GM21825 (cell line): ENCODE data around the gene ENOPH1.
"Not testable (repeated sequence)": the region's sequence is repeated elsewhere in the genome, so short reads cannot be mapped to it uniquely, and the experiment has no call there.

ENCODE experiments used
- ATAC-seq: cut with Tn5 transposase; IDR thresholded peaks from one replicate; pipeline ENCODE4 v1.9.1; 2021; ENCODE audit warnings: mild to moderate bottlenecking, moderate library complexity; ENCODE audit not compliant: unreplicated experiment

ENOPH1 gene

GRCh38 chr4:82467471-82467870 is 37.1 kb downstream of the ENOPH1 start:
- no peak for ATAC-seq

GRCh38 chr4:82469791-82470345 is 39.5 kb downstream of the ENOPH1 start:
- ATAC-seq: no peak

- ATAC-seq: not testable (repeated sequence)
Observed at GRCh38 chr4:82473080-82473479, 42.7 kb downstream of the ENOPH1 start.

- ATAC-seq: no peak
Observed at GRCh38 chr4:82473621-82474164, 43.3 kb downstream of the ENOPH1 start.

DNA sequence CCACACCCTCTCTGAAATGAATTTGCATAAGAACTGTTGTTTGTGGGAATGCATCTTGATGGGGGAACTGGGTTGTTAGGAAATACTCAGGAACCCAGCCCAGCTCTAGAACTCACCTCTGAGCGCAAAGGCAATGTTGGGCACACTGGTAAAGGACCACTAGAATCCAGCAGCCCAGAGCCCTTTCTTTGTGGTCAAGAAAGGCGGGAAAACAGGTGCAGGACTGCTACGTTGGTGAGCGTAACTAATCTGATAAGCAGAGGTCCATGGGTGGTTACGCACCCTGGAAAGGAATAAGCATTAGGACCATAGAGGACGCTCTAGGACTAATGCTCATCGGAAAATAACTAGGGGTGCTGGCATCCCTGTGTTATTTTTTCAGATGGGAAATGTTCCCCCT is 45.5 kb downstream of the ENOPH1 start:
- not testable (repeated sequence) for ATAC-seq

- ATAC-seq: not testable (repeated sequence)
Observed at GRCh38 chr4:82477469-82477868, 47.1 kb downstream of the ENOPH1 start.

GRCh38 chr4:82479562-82479961 is 49.2 kb downstream of the ENOPH1 start:
- no peak for ATAC-seq

- ATAC-seq: no peak
Observed at GRCh38 chr4:82480771-82481505, 50.5 kb downstream of the ENOPH1 start.

GRCh38 chr4:82481506-82481840 is 51.1 kb downstream of the ENOPH1 start:
- no peak for ATAC-seq

DNA sequence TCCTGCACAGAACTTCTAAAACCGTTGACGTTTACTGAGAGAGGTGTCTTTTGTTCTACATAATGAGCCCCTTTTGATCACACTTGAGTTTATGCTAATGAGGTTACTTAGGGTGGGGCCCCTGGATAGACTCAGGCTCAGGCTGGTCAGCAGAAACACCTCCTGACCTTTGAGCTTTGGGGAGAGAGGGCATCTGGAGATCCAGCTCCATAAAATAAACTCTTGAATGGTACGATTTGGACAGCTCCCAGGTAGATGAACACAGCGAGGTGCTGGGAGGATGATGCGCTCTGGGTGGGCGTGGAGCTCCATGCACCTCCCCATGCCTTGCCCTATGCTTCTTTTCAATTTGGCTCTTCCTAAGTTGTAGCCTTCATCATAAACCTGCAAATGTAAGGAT is 52.0 kb downstream of the ENOPH1 start:
- ATAC-seq: no peak

DNA sequence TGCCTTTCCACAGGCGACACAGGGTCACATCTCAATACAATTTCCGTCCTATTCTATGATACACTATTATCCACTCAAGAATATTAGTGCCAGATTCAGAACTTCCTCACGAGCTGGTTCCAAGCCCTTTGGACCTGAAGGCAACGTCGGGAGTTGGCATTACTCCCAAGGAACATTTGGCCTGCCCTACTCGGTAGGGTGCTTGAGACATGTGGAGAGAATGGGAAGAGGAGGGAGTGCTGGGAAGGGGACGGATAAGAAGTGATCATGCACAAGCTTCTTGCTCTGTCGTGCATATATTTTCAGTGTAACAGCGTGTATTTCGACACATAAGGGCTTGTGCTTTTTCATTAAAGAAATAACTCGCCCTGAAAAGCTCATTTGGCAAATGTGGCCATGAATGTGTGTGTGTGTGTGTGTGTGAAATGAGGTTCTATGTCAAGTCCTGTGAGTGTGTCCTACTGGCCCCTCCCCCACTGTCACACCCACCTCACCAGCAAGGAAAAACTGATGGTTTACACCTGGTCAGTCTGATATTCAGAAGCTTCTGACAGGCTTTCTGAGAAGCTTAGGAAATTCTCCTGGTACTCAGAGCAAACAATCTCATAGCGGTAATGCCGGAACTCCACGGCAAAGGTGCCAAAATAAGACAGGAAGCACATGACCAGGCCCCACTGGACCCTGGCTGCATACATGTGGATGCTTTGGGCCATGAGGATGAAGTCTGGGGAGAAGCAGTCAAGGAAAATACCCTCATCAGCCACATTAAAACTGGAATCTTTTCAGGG is 54.8 kb downstream of the ENOPH1 start:
- ATAC-seq: no peak

DNA sequence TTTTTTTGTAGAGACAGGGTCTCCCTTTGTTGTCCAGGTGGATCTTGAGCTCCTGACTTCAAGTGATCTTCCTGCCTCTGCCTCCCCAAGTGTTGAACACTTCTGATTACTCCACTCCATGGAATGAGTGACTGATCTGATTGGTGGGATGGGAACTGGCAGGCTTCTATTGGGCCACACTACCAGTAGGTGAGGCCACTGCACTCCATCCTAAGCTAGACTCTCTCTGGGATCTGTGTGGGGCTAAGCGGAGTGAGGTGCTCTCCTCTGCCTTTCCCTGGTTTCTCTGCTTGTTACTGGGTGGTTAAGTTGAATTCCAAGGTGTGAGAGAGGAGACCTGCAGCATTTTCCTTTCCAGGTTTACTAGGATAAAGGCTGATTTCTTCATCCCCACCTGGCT is 58.7 kb downstream of the ENOPH1 start:
- ATAC-seq: no peak

DNA sequence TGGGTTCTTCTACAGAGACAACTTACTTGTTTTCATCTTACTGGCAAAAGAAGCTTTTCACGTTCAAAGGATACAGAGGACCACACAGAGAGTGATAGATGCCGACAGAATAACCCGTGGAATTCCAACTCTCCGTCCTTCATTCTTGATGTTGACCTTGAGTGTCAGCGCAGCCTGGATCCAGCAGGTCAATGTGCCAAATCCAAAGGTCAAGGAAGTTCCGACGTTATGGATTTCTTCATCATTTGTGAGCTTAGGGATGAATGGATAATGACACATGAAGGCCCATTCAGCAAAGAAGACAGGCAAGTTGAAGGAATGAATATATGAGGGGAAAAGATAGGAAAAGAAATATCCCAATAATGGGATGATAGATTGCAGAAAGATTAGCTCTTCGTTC is 59.6 kb downstream of the ENOPH1 start:
- no peak for ATAC-seq

GRCh38 chr4:82491251-82491960 is 61.0 kb downstream of the ENOPH1 start:
- ATAC-seq: no peak

DNA sequence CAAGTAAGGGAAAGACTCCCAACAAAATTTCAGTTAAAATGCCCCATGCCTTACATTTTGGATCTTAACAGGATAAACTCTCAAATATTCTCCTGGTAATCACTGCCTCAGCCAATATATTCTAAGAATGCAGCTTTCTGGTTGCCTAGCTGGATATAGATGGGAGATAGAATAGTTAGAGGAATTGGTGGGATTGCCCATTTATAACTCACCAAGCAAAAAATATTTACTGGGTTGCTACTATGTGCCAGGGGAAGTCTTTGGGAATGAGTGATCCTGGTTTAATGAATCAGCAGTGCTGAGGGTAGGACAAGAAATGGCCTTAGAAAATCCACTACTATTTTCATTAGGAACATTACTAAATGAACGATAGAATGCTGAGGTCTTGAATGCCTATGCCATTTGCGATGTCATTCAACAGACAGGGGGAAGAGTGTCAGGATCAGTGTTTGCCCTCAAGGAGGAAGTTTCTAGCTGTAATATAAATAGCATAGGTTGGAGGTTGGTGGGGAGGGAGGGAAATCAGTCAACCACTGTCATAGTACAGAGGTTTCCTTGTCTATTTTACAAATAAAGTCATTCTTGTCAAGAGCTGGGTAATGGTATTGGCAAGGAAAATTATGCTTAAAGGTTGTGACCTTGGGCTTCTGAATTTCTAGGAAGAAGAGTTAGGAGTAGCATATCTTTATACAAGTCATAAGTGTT is 63.5 kb downstream of the ENOPH1 start:
- no peak for ATAC-seq

GRCh38 chr4:82495666-82496065 is 65.3 kb downstream of the ENOPH1 start:
- no peak for ATAC-seq

DNA sequence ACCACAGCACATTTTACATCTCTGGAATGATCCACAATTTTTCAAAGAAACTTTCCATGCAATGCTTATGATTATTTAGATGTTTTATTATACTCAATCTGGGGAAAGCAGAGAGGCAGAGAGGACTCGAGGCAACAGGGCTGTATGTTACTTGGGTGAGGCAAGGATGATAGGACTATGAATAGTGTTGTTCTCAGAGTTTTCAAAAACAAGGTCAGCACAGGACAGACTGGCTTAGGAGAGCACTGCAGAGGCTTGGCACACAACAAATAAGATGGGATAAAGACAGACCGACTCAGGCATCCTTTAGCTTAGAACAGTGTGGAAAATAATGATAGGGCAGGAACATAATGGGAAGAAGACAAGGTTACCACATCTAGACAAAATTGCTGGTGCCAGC is 66.0 kb downstream of the ENOPH1 start:
- no peak for ATAC-seq

- no peak for ATAC-seq
Observed at GRCh38 chr4:82499738-82500434, 69.5 kb downstream of the ENOPH1 start.

- no peak for ATAC-seq
Observed at GRCh38 chr4:82500435-82501153, 70.2 kb downstream of the ENOPH1 start.

DNA sequence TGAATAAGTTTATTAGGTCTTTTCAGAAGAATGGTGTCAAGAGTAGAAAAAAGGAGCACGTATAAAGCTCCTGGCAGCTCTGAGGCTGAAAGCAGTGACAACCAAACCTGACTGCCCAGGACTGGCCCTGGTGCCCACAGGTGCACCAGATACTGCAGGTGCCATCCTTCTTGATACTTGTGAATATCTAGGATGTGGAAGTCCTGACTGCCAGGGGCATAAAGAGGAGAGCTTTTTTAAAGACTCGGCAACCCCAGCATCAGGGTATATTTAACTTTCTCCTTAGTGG is 70.7 kb downstream of the ENOPH1 start:
- ATAC-seq: no peak
